HEK293 (cell line): Measurements from ENCODE around the gene ZBTB38.

ENCODE experiments used
- CTCF ChIP-seq: fragments of 450-650 bp; formaldehyde crosslinking; IDR thresholded peaks from 2 replicates; pipeline ENCODE4 v1.5.1; 2016; ENCODE audit warnings: missing biosample characterization, missing genetic modification characterization
- SP2 ChIP-seq: fragments of 450-650 bp; formaldehyde crosslinking; IDR thresholded peaks from 2 replicates; pipeline ENCODE4 v1.5.1; 2016; ENCODE audit warnings: missing biosample characterization, missing genetic modification characterization
- TCF7L2 ChIP-seq: IDR thresholded peaks from 2 replicates; pipeline ENCODE4 v1.6.1; 2011; ENCODE audit warnings: low read depth, mild to moderate bottlenecking, inconsistent platforms, low read length, moderate library complexity, borderline replicate concordance
- ZBTB1 ChIP-seq: fragments of 450-650 bp; formaldehyde crosslinking; IDR thresholded peaks from 2 replicates; pipeline ENCODE4 v1.5.1; 2016; ENCODE audit warnings: missing biosample characterization, missing genetic modification characterization
- ZBTB21 ChIP-seq: fragments of 450-650 bp; formaldehyde crosslinking; IDR thresholded peaks from 2 replicates; pipeline ENCODE4 v1.5.1; 2017; ENCODE audit warnings: missing biosample characterization, missing genetic modification characterization
- ZNF274 ChIP-seq, 2 experiments: fragments of 200-500 bp in 1 of 2; fragments of 450-650 bp in 1 of 2; sonication (Bioruptor generic) in 1 of 2; formaldehyde crosslinking in 1 of 2; IDR thresholded peaks; 2 replicates each; pipeline versions ENCODE4 v1.5.1 to v1.6.1; 2014 to 2016; ENCODE audit warnings: borderline replicate concordance in 1 of 2, inconsistent platforms in 1 of 2, low read length in 1 of 2, missing biosample characterization in 1 of 2, missing genetic modification characterization in 1 of 2
- ZNF549 ChIP-seq: fragments of 450-650 bp; IDR thresholded peaks from 2 replicates; pipeline ENCODE4 v1.5.1; 2018; ENCODE audit warnings: missing biosample characterization, missing genetic modification characterization, mild to moderate bottlenecking, inconsistent platforms, moderate library complexity
- ZNF664 ChIP-seq: fragments of 450-650 bp; formaldehyde crosslinking; IDR thresholded peaks from 2 replicates; pipeline ENCODE4 v1.5.1; 2016; ENCODE audit warnings: missing biosample characterization, missing genetic modification characterization
- TF ChIP-seq, protein P1 (sequence below): fragments of 450-650 bp; formaldehyde crosslinking; IDR thresholded peaks from 2 replicates; pipeline ENCODE4 v1.5.1; 2016; ENCODE audit warnings: missing biosample characterization, missing genetic modification characterization
- TF ChIP-seq, protein P2 (sequence below): fragments of 450-650 bp; formaldehyde crosslinking; IDR thresholded peaks from 2 replicates; pipeline ENCODE4 v1.5.1; 2017; ENCODE audit warnings: missing biosample characterization, missing genetic modification characterization
- TF ChIP-seq, protein P3 (sequence below): fragments of 450-650 bp; formaldehyde crosslinking; IDR thresholded peaks from 2 replicates; pipeline ENCODE4 v1.5.1; 2016; ENCODE audit warnings: missing biosample characterization, missing genetic modification characterization

DNA sequence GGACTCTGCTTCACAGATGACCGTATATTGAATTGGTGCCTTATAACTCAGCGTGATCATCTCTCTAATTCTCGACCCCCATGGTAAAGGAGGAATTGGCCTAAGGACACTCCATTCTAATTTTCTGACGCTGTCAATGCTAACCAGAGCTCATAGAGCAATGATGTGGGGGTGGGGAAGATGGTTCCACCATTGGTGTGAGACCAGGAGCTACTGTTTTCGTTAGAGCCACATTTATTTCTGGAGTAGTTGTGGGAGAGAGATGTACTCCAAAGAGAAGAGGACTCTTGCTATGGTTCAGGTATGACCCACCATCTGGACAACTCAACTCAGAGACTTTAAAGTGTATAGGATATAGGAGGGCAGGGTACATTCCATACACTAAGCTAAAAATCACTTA is 16.3 kb downstream of the ZBTB38 start:
- TF ChIP-seq CTCF (tag by site-specific recombination) (no peak), ZBTB1 (tag by site-specific recombination) (no peak), ZBTB21 (no peak), TCF7L2 (no peak), SP2 (tag by site-specific recombination) (no peak), ZNF664 (tag by site-specific recombination) (no peak), ZNF274 (IDR thresholded peaks at IDR 0.05; ENCODE audit: low read length) (no peak), ZNF274 (tag by site-specific recombination; IDR thresholded peaks at IDR 0.05; ENCODE audit: borderline replicate concordance) (no peak), ZNF549 (tag by site-specific recombination) (no peak)
- TF ChIP-seq, protein P1, sequence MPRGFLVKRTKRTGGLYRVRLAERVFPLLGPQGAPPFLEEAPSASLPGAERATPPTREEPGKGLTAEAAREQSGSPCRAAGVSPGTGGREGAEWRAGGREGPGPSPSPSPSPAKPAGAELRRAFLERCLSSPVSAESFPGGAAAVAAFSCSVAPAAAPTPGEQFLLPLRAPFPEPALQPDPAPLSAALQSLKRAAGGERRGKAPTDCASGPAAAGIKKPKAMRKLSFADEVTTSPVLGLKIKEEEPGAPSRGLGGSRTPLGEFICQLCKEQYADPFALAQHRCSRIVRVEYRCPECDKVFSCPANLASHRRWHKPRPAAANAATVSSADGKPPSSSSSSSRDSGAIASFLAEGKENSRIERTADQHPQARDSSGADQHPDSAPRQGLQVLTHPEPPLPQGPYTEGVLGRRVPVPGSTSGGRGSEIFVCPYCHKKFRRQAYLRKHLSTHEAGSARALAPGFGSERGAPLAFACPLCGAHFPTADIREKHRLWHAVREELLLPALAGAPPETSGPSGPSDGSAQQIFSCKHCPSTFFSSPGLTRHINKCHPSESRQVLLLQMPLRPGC (tag by site-specific recombination) = no peak
- TF ChIP-seq, protein P2, sequence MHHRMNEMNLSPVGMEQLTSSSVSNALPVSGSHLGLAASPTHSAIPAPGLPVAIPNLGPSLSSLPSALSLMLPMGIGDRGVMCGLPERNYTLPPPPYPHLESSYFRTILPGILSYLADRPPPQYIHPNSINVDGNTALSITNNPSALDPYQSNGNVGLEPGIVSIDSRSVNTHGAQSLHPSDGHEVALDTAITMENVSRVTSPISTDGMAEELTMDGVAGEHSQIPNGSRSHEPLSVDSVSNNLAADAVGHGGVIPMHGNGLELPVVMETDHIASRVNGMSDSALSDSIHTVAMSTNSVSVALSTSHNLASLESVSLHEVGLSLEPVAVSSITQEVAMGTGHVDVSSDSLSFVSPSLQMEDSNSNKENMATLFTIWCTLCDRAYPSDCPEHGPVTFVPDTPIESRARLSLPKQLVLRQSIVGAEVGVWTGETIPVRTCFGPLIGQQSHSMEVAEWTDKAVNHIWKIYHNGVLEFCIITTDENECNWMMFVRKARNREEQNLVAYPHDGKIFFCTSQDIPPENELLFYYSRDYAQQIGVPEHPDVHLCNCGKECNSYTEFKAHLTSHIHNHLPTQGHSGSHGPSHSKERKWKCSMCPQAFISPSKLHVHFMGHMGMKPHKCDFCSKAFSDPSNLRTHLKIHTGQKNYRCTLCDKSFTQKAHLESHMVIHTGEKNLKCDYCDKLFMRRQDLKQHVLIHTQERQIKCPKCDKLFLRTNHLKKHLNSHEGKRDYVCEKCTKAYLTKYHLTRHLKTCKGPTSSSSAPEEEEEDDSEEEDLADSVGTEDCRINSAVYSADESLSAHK = no peak
- TF ChIP-seq, protein P3, sequence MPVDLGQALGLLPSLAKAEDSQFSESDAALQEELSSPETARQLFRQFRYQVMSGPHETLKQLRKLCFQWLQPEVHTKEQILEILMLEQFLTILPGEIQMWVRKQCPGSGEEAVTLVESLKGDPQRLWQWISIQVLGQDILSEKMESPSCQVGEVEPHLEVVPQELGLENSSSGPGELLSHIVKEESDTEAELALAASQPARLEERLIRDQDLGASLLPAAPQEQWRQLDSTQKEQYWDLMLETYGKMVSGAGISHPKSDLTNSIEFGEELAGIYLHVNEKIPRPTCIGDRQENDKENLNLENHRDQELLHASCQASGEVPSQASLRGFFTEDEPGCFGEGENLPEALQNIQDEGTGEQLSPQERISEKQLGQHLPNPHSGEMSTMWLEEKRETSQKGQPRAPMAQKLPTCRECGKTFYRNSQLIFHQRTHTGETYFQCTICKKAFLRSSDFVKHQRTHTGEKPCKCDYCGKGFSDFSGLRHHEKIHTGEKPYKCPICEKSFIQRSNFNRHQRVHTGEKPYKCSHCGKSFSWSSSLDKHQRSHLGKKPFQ (tag by site-specific recombination) = no peak
